ENCODE measurements around the gene MICAL1. TPM values are rescaled to one million over a fixed set of nuclear protein-coding genes. Genes with fewer than 3 reads are reported as not detected.

MICAL1 gene
- total and polyA plus RNA-seq, 9 donors: 10.3 to 24.0 (median 13.6) TPM

Other genes with a start within 250 kb of the MICAL1 start
- 100 to 1,000 TPM; 145 to 215 (median 173) TPM for gene CD164, start 73.3 kb downstream of the MICAL1 start, total RNA-seq
- 100 to 1,000 TPM; 129 to 203 TPM for gene CD164, start 73.3 kb downstream of the MICAL1 start, polyA plus RNA-seq
- 10 to 100 TPM in 6 of 7 donors, 1 to 10 TPM in 1; 9.1 to 29.8 (median 11.6) TPM for gene PPIL6, start 15.1 kb downstream of the MICAL1 start, total RNA-seq
- 1 to 10 TPM; 6.3 TPM for gene PPIL6, start 15.1 kb downstream of the MICAL1 start, polyA plus RNA-seq
- gene SMPD2, start 15.0 kb downstream of the MICAL1 start, total RNA-seq: 10 to 100 TPM in 3 of 7 donors, 1 to 10 TPM in 4; 7.7 to 21.7 (median 9.3) TPM
- gene SMPD2, start 15.0 kb downstream of the MICAL1 start, polyA plus RNA-seq: 1 to 10 TPM; 8.5 to 8.9 TPM
- gene ZBTB24, start 27.4 kb upstream of the MICAL1 start, total RNA-seq: 10 to 100 TPM in 1 of 7 donors, 1 to 10 TPM in 6; 5.2 to 10.2 (median 7.0) TPM
- gene ZBTB24, start 27.4 kb upstream of the MICAL1 start, polyA plus RNA-seq: 1 to 10 TPM; 3.5 to 5.7 TPM
- 10 to 100 TPM in 3 of 7 donors, 1 to 10 TPM in 4; 5.5 to 17.5 (median 9.5) TPM for gene AK9, start 235.4 kb upstream of the MICAL1 start, total RNA-seq
- 1 to 10 TPM; 2.9 to 6.4 TPM for gene AK9, start 235.4 kb upstream of the MICAL1 start, polyA plus RNA-seq
- gene FIG4, start 235.5 kb upstream of the MICAL1 start, total RNA-seq: 10 to 100 TPM in 6 of 7 donors, 1 to 10 TPM in 1; 7.6 to 15.8 (median 13.3) TPM
- 10 to 100 TPM in 1 of 2 donors, 1 to 10 TPM in 1; 7.4 to 17.5 TPM for gene FIG4, start 235.5 kb upstream of the MICAL1 start, polyA plus RNA-seq